Esophagus squamous epithelium (tissue), 4 donors: ENCODE data around the gene AANAT.

Experiments used
- POLR2A ChIP-seq, 4 donors: fragments of 450-650 bp; IDR thresholded peaks; one replicate each; pipeline ENCODE4 v1.6.1; 2017; ENCODE audit warnings: antibody characterized with exemption in 4 of 4, mild to moderate bottlenecking in 4 of 4, moderate library complexity in 3 of 4
- TF ChIP-seq, protein P1 (sequence below), 6 experiments: fragments of 450-650 bp in 4 of 6; fragments of 200-600 bp in 2 of 6; sonication (generic) in 2 of 6; IDR thresholded peaks; one replicate each; pipeline ENCODE4 v1.5.1; 2016 to 2019; ENCODE audit warnings: antibody characterized with exemption in 6 of 6, mild to moderate bottlenecking in 4 of 6, moderate library complexity in 4 of 6

DNA sequence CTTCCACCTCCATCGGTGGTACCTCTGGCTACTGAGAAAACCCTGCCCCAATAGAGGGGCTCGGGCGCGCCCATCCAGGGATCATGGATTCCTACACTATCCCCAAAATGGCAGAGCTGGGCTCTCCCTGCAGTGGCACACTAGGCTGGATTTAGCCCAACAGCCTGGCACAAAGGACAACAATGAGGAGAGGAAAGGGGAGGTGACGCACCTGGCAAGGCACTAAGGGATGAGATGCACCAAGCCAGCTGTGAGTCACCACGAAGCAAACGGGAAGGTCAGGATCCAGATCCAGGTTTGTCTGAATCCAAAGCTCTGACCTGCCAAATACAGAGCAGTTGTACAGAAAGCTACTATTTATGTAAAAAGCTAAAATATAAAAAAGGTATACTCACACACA is 32.5 kb upstream of the AANAT start:
- TF ChIP-seq POLR2A (IDR thresholded peaks at IDR 0.05): no peak
- TF ChIP-seq, protein P1, sequence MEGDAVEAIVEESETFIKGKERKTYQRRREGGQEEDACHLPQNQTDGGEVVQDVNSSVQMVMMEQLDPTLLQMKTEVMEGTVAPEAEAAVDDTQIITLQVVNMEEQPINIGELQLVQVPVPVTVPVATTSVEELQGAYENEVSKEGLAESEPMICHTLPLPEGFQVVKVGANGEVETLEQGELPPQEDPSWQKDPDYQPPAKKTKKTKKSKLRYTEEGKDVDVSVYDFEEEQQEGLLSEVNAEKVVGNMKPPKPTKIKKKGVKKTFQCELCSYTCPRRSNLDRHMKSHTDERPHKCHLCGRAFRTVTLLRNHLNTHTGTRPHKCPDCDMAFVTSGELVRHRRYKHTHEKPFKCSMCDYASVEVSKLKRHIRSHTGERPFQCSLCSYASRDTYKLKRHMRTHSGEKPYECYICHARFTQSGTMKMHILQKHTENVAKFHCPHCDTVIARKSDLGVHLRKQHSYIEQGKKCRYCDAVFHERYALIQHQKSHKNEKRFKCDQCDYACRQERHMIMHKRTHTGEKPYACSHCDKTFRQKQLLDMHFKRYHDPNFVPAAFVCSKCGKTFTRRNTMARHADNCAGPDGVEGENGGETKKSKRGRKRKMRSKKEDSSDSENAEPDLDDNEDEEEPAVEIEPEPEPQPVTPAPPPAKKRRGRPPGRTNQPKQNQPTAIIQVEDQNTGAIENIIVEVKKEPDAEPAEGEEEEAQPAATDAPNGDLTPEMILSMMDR (IDR thresholded peaks at IDR 0.05): no peak
